HL-60 (cell line): ENCODE results near the gene CSTF1.

Experiments
- CTCF ChIP-seq: IDR thresholded peaks from one replicate; pipeline ENCODE4 v1.5.1; 2011; ENCODE audit warnings: low read length, control low read depth, inconsistent platforms; ENCODE audit not compliant: insufficient read depth
- GABPA ChIP-seq: IDR thresholded peaks from 2 replicates; pipeline ENCODE4 v1.6.1; 2012; ENCODE audit warnings: low read depth
- POLR2AphosphoS5 ChIP-seq: IDR thresholded peaks from 2 replicates; pipeline ENCODE4 v1.6.1; 2012; ENCODE audit warnings: low read depth
- SPI1 ChIP-seq: IDR thresholded peaks from 2 replicates; pipeline ENCODE4 v1.6.1; 2012; ENCODE audit warnings: low read depth, mild to moderate bottlenecking, borderline replicate concordance
- TF ChIP-seq, protein P1 (sequence below): IDR thresholded peaks from 2 replicates; pipeline ENCODE4 v1.6.1; 2012; ENCODE audit warnings: low read depth; ENCODE audit not compliant: insufficient replicate concordance

DNA sequence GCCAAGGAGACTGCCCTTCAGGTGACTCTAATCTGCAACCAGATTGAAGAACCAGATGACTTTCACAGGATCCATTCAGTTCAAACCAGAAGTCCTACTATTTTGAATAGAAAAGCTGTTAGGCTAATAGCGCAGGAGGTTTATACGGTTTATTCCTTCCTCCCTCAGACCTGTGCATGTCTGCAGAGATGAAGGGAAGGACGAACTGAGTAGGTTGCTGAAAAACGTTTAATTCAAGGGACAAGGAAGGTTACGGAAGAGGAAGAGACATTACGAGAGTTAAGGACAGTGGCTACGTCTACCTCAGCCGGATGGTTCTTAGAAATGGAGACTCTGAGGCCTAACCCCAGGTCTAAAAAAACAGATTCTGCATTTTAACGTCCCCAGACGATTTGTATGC lies 1.4 kb upstream of the CSTF1 start:
- TF ChIP-seq GABPA (no peak), CTCF (no peak), POLR2AphosphoS5 (no peak), SPI1 (peak; percentile 21; the same call in 1 of the 2 replicates)
- TF ChIP-seq, protein P1, sequence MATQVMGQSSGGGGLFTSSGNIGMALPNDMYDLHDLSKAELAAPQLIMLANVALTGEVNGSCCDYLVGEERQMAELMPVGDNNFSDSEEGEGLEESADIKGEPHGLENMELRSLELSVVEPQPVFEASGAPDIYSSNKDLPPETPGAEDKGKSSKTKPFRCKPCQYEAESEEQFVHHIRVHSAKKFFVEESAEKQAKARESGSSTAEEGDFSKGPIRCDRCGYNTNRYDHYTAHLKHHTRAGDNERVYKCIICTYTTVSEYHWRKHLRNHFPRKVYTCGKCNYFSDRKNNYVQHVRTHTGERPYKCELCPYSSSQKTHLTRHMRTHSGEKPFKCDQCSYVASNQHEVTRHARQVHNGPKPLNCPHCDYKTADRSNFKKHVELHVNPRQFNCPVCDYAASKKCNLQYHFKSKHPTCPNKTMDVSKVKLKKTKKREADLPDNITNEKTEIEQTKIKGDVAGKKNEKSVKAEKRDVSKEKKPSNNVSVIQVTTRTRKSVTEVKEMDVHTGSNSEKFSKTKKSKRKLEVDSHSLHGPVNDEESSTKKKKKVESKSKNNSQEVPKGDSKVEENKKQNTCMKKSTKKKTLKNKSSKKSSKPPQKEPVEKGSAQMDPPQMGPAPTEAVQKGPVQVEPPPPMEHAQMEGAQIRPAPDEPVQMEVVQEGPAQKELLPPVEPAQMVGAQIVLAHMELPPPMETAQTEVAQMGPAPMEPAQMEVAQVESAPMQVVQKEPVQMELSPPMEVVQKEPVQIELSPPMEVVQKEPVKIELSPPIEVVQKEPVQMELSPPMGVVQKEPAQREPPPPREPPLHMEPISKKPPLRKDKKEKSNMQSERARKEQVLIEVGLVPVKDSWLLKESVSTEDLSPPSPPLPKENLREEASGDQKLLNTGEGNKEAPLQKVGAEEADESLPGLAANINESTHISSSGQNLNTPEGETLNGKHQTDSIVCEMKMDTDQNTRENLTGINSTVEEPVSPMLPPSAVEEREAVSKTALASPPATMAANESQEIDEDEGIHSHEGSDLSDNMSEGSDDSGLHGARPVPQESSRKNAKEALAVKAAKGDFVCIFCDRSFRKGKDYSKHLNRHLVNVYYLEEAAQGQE, result no peak
